NK-92 treated with Interleukin-12 subunit alpha and Interleukin-12 subunit beta, amount 100 ng/mL, for 24 hours (cell line): ENCODE measurements around the gene TCF12.

Source experiments
- DNase-seq: peaks from one replicate; lab custom pipeline; 2025; lab: John Stamatoyannopoulos, UW

TCF12 gene

GRCh38 chr15:57297630-57298029, 379.2 kb downstream of the TCF12 start:
- DNase-seq = no peak

GRCh38 chr15:57298204-57298603, 379.8 kb downstream of the TCF12 start:
- DNase-seq = no peak

- no peak for DNase-seq
Measured at GRCh38 chr15:57298843-57299550, 380.6 kb downstream of the TCF12 start.

- no peak for DNase-seq
Measured at GRCh38 chr15:57301307-57301706, 382.9 kb downstream of the TCF12 start.

GRCh38 chr15:57302640-57303257, 384.3 kb downstream of the TCF12 start:
- DNase-seq = no peak

- DNase-seq = no peak
Measured at GRCh38 chr15:57305009-57305408, 386.6 kb downstream of the TCF12 start.

- DNase-seq = peak; percentile 25
Measured at GRCh38 chr15:57306161-57306943, 387.9 kb downstream of the TCF12 start.

- DNase-seq = no peak
Measured at GRCh38 chr15:57306944-57307411, 388.5 kb downstream of the TCF12 start.

- DNase-seq = no peak
Measured at GRCh38 chr15:57307527-57308169, 389.2 kb downstream of the TCF12 start.

- no peak for DNase-seq
Measured at GRCh38 chr15:57308170-57308545, 389.7 kb downstream of the TCF12 start.

GRCh38 chr15:57309856-57310760, 391.7 kb downstream of the TCF12 start:
- DNase-seq = no peak

GRCh38 chr15:57310876-57311275, 392.4 kb downstream of the TCF12 start:
- no peak for DNase-seq

GRCh38 chr15:57312006-57312317, 393.5 kb downstream of the TCF12 start:
- no peak for DNase-seq

GRCh38 chr15:57312318-57313133, 394.1 kb downstream of the TCF12 start:
- DNase-seq = no peak

GRCh38 chr15:57313134-57313483, 394.7 kb downstream of the TCF12 start:
- DNase-seq = no peak

GRCh38 chr15:57314221-57314620, 395.8 kb downstream of the TCF12 start:
- DNase-seq = no peak

GRCh38 chr15:57316451-57316850, 398.0 kb downstream of the TCF12 start:
- DNase-seq = no peak

GRCh38 chr15:57319226-57319918, 400.9 kb downstream of the TCF12 start:
- DNase-seq = no peak

GRCh38 chr15:57319919-57320560, 401.6 kb downstream of the TCF12 start:
- no peak for DNase-seq
